SK-N-MC (cell line): ENCODE data around the gene RTKN2.
"Not testable (repeated sequence)": the region's sequence is repeated elsewhere in the genome, so short reads cannot be mapped to it uniquely, and the experiment has no call there.

Experiments used
- DNase-seq: peaks from one replicate; pipeline ENCODE4 v3.0.0-alpha.2; 2011; ENCODE audit warnings: low read depth, low spot score
- H3K27ac ChIP-seq: fragments of 200-600 bp; sonication (generic); 2 replicates; pipeline ENCODE4 v1.5.1; 2016; ENCODE audit warnings: mixed run types
- H3K36me3 ChIP-seq: fragments of 200-600 bp; sonication (generic); 2 replicates; pipeline ENCODE4 v1.6.1; 2017; ENCODE audit warnings: antibody characterized with exemption, low read length, mixed read lengths; ENCODE audit not compliant: insufficient read depth
- H3K4me3 ChIP-seq: fragments of 200-600 bp; sonication (generic); 2 replicates; pipeline ENCODE4 v1.5.1; 2016
- H3K9ac ChIP-seq: fragments of 200-600 bp; sonication (generic); 2 replicates; pipeline ENCODE4 v1.8.0; 2017; ENCODE audit warnings: mixed run types, mixed read lengths; ENCODE audit not compliant: insufficient read length
- H3K9me3 ChIP-seq: fragments of 200-600 bp; sonication (generic); 2 replicates; pipeline ENCODE4 v1.6.1; 2017; ENCODE audit warnings: low read depth, mild to moderate bottlenecking, antibody characterized with exemption, low read length, moderate library complexity, mixed read lengths
- EZH2 ChIP-seq: fragments of 200-600 bp; sonication (generic); IDR thresholded peaks from one replicate; pipeline ENCODE4 v1.6.1; 2017; ENCODE audit warnings: antibody characterized with exemption
- FOXP2 ChIP-seq: optimal IDR thresholded peaks from 2 replicates; pipeline ENCODE3; 2011; ENCODE audit warnings: mild to moderate bottlenecking, moderate library complexity; ENCODE audit not compliant: insufficient read depth; ENCODE audit errors: extremely low read length, control extremely low read depth
- POLR2AphosphoS5 ChIP-seq: IDR thresholded peaks from 2 replicates; pipeline ENCODE4 v1.6.1; 2012; ENCODE audit warnings: mild to moderate bottlenecking, low read depth, low read length, borderline replicate concordance

RTKN2 gene

GRCh38 chr10:62302760-62303159 lies 34.1 kb upstream of the RTKN2 start:
- Histone ChIP-seq H3K4me3 (no peak overlapping the region), H3K9ac (no peak overlapping the region), H3K9me3 (no peaks in the 10 kb centered on the region), H3K36me3 (no peaks in the 10 kb centered on the region), H3K27ac (no peak overlapping the region)
- DNase-seq, result no peak
- no peak for TF ChIP-seq POLR2AphosphoS5
- TF ChIP-seq FOXP2, result no peak
- no peak for TF ChIP-seq EZH2

- no peak overlapping the region for H3K27ac ChIP-seq
- H3K4me3 ChIP-seq, result no peak overlapping the region
- TF ChIP-seq POLR2AphosphoS5 (no peak), EZH2 (no peak), FOXP2 (no peak)
- H3K9me3 ChIP-seq, result no peaks in the 10 kb centered on the region
- H3K9ac ChIP-seq, result no peak overlapping the region
- H3K36me3 ChIP-seq, result no peaks in the 10 kb centered on the region
- no peak for DNase-seq
Measured at GRCh38 chr10:62297857-62298256, 29.2 kb upstream of the RTKN2 start.

- Histone ChIP-seq H3K9ac (no peak overlapping the region), H3K9me3 (no peaks in the 10 kb centered on the region), H3K27ac (no peak overlapping the region), H3K4me3 (no peak overlapping the region), H3K36me3 (no peaks in the 10 kb centered on the region)
- TF ChIP-seq EZH2, result no peak
- no peak for TF ChIP-seq POLR2AphosphoS5
- TF ChIP-seq FOXP2, result no peak
- DNase-seq, result no peak
Measured at GRCh38 chr10:62284221-62284620, 15.6 kb upstream of the RTKN2 start.

GRCh38 chr10:62281348-62281747 lies 12.7 kb upstream of the RTKN2 start:
- not testable (repeated sequence) for H3K9ac ChIP-seq, H3K27ac ChIP-seq, H3K36me3 ChIP-seq, H3K4me3 ChIP-seq, DNase-seq, H3K9me3 ChIP-seq

- H3K36me3 ChIP-seq, H3K9me3 ChIP-seq, H3K27ac ChIP-seq, H3K4me3 ChIP-seq, DNase-seq, H3K9ac ChIP-seq: not testable (repeated sequence)
Measured at GRCh38 chr10:62280392-62280791, 11.7 kb upstream of the RTKN2 start.

- Histone ChIP-seq H3K36me3 (no peaks in the 10 kb centered on the region), H3K4me3 (no peak overlapping the region), H3K9ac (no peak overlapping the region), H3K27ac (no peak overlapping the region), H3K9me3 (no peaks in the 10 kb centered on the region)
- DNase-seq, result no peak
- TF ChIP-seq POLR2AphosphoS5 (no peak), EZH2 (no peak), FOXP2 (no peak)
Measured at GRCh38 chr10:62278441-62278910, 9.8 kb upstream of the RTKN2 start.

- Histone ChIP-seq H3K4me3 (no peak overlapping the region), H3K36me3 (no peaks in the 10 kb centered on the region), H3K27ac (no peak overlapping the region), H3K9ac (no peak overlapping the region), H3K9me3 (no peaks in the 10 kb centered on the region)
- no peak for TF ChIP-seq EZH2
- TF ChIP-seq POLR2AphosphoS5, result no peak
- TF ChIP-seq FOXP2, result no peak
- no peak for DNase-seq
Measured at GRCh38 chr10:62277971-62278370, 9.3 kb upstream of the RTKN2 start.

GRCh38 chr10:62270020-62270419 lies 1.4 kb upstream of the RTKN2 start:
- H3K9me3 ChIP-seq, result no peaks in the 10 kb centered on the region
- H3K9ac ChIP-seq, result no peak overlapping the region
- no peak overlapping the region; the same call in 1 of the 2 replicates for H3K27ac ChIP-seq
- no peaks in the 10 kb centered on the region for H3K36me3 ChIP-seq
- no peak for DNase-seq
- no peak for TF ChIP-seq POLR2AphosphoS5
- no peak for TF ChIP-seq FOXP2
- no peak for TF ChIP-seq EZH2
- H3K4me3 ChIP-seq, result no peak overlapping the region

GRCh38 chr10:62268027-62268398 lies 631 bp downstream of the RTKN2 start:
- H3K9me3 ChIP-seq, result no peaks in the 10 kb centered on the region
- no peak overlapping the region for H3K27ac ChIP-seq
- peak overlapping the region; percentile 76 for H3K9ac ChIP-seq
- no peaks in the 10 kb centered on the region for H3K36me3 ChIP-seq
- H3K4me3 ChIP-seq, result peak overlapping the region; percentile 87
- TF ChIP-seq EZH2, result no peak
- no peak for TF ChIP-seq POLR2AphosphoS5
- TF ChIP-seq FOXP2, result no peak
- DNase-seq, result no peak
